COR-L47 (cell line): ENCODE results near the gene ADAM23.

Experiments used
- DNase-seq: peaks from one replicate; lab custom pipeline; 2025; lab: John Stamatoyannopoulos, UW

ADAM23 gene

DNA sequence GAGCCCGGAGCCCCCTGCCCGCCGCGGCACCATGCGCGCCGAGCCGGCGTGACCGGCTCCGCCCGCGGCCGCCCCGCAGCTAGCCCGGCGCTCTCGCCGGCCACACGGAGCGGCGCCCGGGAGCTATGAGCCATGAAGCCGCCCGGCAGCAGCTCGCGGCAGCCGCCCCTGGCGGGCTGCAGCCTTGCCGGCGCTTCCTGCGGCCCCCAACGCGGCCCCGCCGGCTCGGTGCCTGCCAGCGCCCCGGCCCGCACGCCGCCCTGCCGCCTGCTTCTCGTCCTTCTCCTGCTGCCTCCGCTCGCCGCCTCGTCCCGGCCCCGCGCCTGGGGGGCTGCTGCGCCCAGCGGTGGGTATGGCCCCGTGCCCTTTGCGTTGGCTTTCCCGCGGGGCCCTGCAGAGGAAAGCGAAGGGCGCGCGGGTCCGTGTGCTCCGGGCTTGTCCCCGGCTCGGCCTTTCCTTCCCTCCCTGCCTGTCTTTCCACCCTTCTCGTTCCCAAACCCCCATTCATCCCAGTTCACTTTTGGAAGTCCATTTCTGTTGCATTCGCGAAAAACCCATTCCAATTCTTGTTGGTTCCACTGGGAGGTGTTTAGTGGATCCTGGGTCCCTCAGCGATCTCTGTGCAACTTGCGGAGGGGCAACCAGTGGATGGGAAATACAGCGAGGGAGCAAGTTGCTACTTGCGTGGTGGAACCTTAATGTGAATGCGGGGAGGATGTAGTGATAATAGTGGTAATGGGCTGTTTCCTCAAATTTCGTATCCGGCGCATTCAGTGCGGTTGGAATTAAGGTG lies 599 bp downstream of the ADAM23 start:
- DNase-seq = peak; percentile 47

DNA sequence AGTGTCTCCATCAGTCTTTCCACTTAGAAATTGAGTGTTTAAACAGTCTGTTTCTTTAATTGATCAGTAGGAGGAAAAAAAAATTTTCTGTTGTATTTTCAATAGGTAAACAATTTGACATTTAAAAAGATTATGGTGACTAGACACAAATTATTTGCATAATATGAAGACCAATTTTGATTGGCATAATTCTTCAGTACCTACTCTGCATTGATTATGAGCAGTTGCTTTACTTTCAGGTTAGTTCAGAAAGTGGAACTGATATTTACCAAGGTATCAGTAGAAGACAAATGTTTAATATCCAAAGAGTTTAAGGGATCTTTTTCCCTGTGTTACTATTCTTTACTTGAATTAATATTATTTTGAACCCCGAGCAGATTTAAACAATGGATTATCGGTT lies 2.6 kb downstream of the ADAM23 start:
- DNase-seq = no peak

GRCh38 chr2:206452242-206452641 lies 8.9 kb downstream of the ADAM23 start:
- no peak for DNase-seq

- no peak for DNase-seq
Observed at GRCh38 chr2:206452750-206453149, 9.4 kb downstream of the ADAM23 start.

GRCh38 chr2:206456078-206456754 lies 12.9 kb downstream of the ADAM23 start:
- peak; percentile 50 for DNase-seq

- DNase-seq = no peak
Observed at GRCh38 chr2:206457188-206457634, 13.9 kb downstream of the ADAM23 start.

DNA sequence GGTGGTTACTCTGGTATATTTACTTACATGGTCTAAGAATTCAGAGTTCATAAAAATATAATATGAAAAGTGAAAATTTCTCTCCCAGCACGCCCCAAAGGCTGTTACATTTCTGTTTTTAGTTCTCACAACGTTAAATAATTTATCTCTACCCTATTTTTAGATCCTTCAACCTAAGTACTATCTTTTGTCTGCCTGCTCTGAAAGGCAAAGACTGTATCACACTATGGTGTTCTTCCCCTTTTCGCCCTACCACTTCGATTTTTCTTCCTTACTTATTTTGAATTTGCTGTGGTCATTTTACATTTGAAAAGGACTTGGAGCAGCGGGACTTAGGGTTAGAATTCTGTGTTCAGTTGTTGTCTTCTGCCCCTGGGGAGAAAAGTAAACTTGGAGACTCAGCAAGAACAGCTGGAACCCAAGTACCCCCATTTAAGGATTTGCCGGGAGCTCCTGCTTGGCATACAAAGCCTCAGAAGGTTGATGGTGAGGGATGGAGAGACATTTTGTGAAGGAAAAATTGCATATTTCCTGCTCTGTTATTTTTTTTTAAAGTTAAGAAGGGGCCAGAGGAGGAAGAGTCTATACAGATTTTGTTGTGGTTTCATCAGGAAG lies 19.0 kb downstream of the ADAM23 start:
- DNase-seq = no peak

GRCh38 chr2:206463685-206464084 lies 20.4 kb downstream of the ADAM23 start:
- DNase-seq = no peak

DNA sequence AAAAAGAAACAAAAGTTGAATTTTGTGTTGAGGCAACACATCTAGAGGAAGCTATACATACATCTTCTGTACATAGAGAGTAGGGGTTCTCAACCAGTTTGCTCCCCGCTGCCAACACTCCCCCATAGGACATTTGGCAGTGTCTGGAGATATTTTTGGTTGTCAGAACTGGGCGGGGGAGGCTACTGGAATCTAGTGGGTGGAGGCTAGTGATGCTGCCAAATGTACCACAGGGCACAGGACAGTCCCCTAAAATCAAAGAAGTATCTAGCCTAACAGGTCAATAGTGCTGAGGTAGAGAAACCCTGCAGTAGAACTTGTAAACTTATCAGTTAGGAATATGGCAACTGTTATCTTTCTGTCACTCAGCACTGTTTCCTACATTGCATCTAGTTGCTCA lies 21.3 kb downstream of the ADAM23 start:
- no peak for DNase-seq

DNA sequence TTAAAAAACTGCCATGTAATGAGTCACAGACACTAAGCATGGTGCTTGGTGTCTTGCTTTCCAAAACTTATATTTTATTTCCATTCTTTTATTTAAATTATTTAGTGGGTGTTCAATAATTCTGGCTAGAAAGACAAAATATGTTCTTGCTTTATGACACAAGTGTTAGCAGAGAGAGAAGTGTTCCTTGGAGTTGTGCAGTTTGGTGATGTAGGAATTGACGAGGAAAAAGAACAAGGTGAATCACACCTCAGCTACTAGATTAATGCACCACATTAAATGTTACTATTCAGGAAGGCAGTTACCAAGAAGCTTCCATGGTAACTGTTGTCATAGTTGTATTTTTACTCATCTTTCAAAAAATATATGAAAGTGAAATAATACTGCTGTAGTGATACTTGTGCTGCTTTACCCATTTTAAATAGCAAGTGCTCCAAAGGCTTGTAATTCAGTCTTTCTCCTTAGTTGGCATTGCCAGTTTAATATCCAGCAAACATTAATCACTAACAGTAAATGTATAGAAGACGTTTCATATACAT lies 28.3 kb downstream of the ADAM23 start:
- DNase-seq = no peak

DNA sequence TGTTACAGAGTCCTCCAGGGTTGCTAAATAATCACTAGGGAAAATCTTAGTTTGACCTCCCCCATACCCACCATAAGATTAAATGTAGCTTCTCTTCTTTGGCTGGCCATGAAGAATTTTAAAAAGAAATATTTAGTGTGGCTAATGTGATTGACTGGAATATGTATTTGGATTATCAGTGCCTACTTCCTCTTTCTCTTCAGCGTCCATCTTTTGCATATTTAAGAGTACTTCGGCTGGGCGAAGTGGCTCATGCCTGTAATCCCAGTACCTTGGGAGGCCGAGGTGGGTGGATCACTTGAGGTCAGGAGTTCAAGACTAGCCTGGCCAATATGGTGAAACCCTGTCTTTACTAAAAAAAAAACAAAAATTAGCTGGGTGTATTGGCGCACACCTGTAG lies 28.8 kb downstream of the ADAM23 start:
- DNase-seq = no peak

- no peak for DNase-seq
Observed at GRCh38 chr2:206474099-206474498, 30.8 kb downstream of the ADAM23 start.

DNA sequence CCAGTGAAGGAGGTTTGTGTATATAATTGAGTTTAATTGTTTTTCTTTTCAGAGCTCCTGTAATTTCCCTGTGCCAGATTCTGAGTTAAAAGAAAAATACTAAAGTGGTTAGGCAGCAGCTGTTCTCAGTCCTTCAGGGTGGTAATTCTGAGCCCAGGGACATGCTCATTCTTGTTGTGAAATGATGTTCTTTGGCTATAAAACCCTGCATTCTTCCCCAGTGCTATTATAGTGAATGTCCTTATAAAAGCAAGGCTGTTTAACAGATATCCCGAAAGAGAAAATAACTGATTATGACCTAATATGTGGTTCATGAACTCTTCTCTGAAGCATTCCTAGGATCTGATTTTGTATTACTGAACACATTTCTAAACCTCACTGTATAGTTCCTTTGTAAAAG lies 34.0 kb downstream of the ADAM23 start:
- DNase-seq = peak; percentile 68

- DNase-seq = no peak
Observed at GRCh38 chr2:206478340-206478739, 35.0 kb downstream of the ADAM23 start.

DNA sequence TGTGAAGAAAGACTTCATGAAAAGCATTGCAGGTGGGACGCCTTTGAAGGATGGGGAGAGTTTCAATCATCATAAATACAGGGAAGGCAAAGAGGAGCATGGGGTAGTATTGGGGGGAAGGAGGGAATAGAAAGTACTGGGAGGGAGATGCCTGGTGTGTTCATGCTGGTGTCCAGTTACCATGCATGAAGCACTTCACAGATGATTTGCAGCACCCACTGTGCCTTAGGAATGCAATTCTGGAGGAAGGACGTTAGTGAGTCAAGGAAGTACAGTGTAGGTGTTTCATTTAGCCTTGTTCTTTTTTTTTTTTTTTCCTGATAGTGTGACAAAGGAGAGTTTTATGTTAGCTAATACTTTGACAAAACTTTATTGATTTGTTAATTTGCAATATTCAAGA lies 36.8 kb downstream of the ADAM23 start:
- DNase-seq = no peak

- no peak for DNase-seq
Observed at GRCh38 chr2:206480620-206481019, 37.3 kb downstream of the ADAM23 start.

DNA sequence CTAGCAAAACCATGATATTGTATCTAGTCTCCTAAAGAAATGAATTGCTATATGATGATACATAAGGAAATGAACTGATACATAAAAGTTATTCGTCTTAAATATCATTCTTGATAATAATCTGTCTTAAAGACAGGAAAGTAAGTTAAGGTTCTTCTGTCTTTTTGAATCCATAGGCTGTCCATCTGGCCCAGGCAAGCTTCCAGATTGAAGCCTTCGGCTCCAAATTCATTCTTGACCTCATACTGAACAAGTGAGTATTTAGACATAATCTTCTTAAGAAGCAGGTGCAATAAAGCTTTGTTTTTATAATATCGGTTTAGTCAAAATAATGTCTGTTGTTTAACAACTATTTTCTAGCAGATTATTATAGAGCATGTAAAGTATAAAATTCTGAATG lies 37.7 kb downstream of the ADAM23 start:
- no peak for DNase-seq

DNA sequence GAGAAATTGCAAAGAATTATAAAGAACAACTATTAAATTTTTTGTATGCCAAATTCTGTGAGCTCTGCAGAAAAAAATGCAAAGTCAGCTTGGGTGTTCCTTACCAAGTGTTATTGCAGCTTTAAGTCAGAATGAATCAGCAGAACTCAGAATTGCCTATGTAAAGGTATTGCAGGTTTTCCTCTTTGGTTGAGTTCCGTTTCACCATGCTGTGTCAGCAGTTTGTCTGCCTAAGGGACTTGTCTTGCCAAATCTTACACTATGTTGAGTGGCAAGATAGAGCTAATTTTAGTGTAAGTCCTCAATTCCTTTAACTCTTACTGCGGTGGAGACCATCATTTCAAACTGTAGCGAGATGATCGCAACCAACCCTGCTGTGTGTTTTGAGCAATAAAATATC lies 38.8 kb downstream of the ADAM23 start:
- DNase-seq = no peak

- no peak for DNase-seq
Observed at GRCh38 chr2:206482633-206483032, 39.3 kb downstream of the ADAM23 start.

GRCh38 chr2:206488053-206488452 lies 44.7 kb downstream of the ADAM23 start:
- no peak for DNase-seq

- no peak for DNase-seq
Observed at GRCh38 chr2:206488623-206489022, 45.3 kb downstream of the ADAM23 start.

- DNase-seq = no peak
Observed at GRCh38 chr2:206494061-206494460, 50.7 kb downstream of the ADAM23 start.

GRCh38 chr2:206502729-206503128 lies 59.4 kb downstream of the ADAM23 start:
- no peak for DNase-seq
